OCI-LY3 (cell line): ENCODE measurements around the gene CYP4F2.

Experiments used
- EZH2phosphoT487 ChIP-seq: fragments of 200-600 bp; shearing (Covaris generic); IDR thresholded peaks from 2 replicates; pipeline ENCODE4 v1.6.1; 2018; ENCODE audit warnings: antibody characterized with exemption, mixed run types, low read depth
- TF ChIP-seq, protein P1 (sequence below): fragments of 200-600, 300-600 bp; sonication (generic); IDR thresholded peaks from 2 replicates; pipeline ENCODE4 v1.5.1; 2014; ENCODE audit warnings: antibody characterized with exemption, low read length, low read depth

DNA sequence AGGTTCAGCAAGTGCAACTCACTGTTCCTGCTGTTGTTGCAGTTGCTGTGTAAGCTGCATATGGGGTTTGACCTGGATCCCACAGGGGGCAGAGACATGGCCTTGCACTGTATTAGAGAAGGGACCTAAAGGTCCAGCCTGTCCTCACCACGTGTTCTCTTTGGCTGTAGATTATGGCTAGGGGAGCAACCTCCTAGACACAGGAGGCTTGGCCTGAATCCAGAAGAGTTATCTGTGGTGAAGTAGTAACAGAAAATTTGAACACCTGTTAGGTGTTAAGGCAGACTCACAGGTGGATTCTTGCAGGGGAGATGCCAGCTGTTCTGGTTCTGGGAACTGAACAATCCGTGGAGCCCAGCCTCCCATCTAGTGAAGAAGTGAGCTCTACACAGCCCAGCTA is 39.9 kb upstream of the CYP4F2 start:
- TF ChIP-seq, protein P1, sequence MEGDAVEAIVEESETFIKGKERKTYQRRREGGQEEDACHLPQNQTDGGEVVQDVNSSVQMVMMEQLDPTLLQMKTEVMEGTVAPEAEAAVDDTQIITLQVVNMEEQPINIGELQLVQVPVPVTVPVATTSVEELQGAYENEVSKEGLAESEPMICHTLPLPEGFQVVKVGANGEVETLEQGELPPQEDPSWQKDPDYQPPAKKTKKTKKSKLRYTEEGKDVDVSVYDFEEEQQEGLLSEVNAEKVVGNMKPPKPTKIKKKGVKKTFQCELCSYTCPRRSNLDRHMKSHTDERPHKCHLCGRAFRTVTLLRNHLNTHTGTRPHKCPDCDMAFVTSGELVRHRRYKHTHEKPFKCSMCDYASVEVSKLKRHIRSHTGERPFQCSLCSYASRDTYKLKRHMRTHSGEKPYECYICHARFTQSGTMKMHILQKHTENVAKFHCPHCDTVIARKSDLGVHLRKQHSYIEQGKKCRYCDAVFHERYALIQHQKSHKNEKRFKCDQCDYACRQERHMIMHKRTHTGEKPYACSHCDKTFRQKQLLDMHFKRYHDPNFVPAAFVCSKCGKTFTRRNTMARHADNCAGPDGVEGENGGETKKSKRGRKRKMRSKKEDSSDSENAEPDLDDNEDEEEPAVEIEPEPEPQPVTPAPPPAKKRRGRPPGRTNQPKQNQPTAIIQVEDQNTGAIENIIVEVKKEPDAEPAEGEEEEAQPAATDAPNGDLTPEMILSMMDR, result no peak
- TF ChIP-seq EZH2phosphoT487, result no peak
